ENCODE measurements around the gene BAD.
A peak's percentile ranks its signal among the peaks of the same experiment; 100 is the strongest.
"Not testable (repeated sequence)": the region's sequence is repeated elsewhere in the genome, so short reads cannot be mapped to it uniquely, and the experiment has no call there.

Gene BAD

GRCh38 chr11:64255135-64256128 lies 29.0 kb downstream of the BAD start:
- DNase-seq = no peak

GRCh38 chr11:64254326-64254725 lies 30.1 kb downstream of the BAD start:
- no peak for DNase-seq

- no peak for DNase-seq
These were observed 31.0 kb downstream of the BAD start for GRCh38 chr11:64253481-64253880.

- DNase-seq = no peak
These were observed 31.4 kb downstream of the BAD start for GRCh38 chr11:64253043-64253442.

GRCh38 chr11:64252003-64252872 lies 32.2 kb downstream of the BAD start:
- no peak for DNase-seq

- no peak for DNase-seq
These were observed 32.8 kb downstream of the BAD start for GRCh38 chr11:64251753-64252002.

GRCh38 chr11:64251016-64251752 lies 33.3 kb downstream of the BAD start, which contains the start of gene PLCB3:
PLCB3 (plus strand) TSS chr11:64251530; CDS start chr11:64251650, 120 bp downstream.
- DNase-seq = no peak

- DNase-seq = no peak
These were observed 34.0 kb downstream of the BAD start for GRCh38 chr11:64250415-64251015.

- DNase-seq = no peak
These were observed 34.7 kb downstream of the BAD start for GRCh38 chr11:64249563-64250414.

- no peak for DNase-seq
These were observed 35.4 kb downstream of the BAD start for GRCh38 chr11:64249038-64249437.

- no peak for DNase-seq
These were observed 35.9 kb downstream of the BAD start for GRCh38 chr11:64248578-64248977.

- DNase-seq = no peak
These were observed 36.5 kb downstream of the BAD start for GRCh38 chr11:64247729-64248531.

- peak; percentile 75 for DNase-seq
These were observed 37.4 kb downstream of the BAD start, which contains the start of gene PPP1R14B for GRCh38 chr11:64246871-64247728. PPP1R14B (minus strand) TSS chr11:64246943; CDS start chr11:64246673, 270 bp downstream.

GRCh38 chr11:64246621-64246870 lies 37.9 kb downstream of the BAD start:
- DNase-seq = not testable (repeated sequence)

GRCh38 chr11:64245797-64246620 lies 38.5 kb downstream of the BAD start:
- peak; percentile 51 for DNase-seq

GRCh38 chr11:64245401-64245796 lies 39.1 kb downstream of the BAD start:
- no peak for DNase-seq

- DNase-seq = no peak
These were observed 39.5 kb downstream of the BAD start for GRCh38 chr11:64244966-64245365.

GRCh38 chr11:64244107-64244506 lies 40.4 kb downstream of the BAD start:
- DNase-seq = no peak

GRCh38 chr11:64243236-64243854 lies 41.1 kb downstream of the BAD start:
- DNase-seq = no peak

All from NCI-H2029 treated with DMSO at 0.1 percent for 48 hours (cell line).